Stimulated activated naive B cell treated with anti-CD40 and anti-IgM and Interleukin-4, amounts not matched to agents 10 μg/mL and 1 μg/mL and 100 μg/mL, for 72 hours (primary cell): ENCODE results near the gene SMIM22.

Experiments used
- ATAC-seq, 2 donors: fragments of 150-1000 bp; cut with Tn5 transposase; replicated peaks; 2 replicates each; pipeline ENCODE4 v1.10.0; 2021; ENCODE audit warnings: moderate library complexity in 1 of 2
- DNase-seq: peaks from one replicate; pipeline ENCODE4 v3.0.0; 2021
- H3K27ac Mint-ChIP-seq: one replicate; pipeline ENCODE4 v1.8.0; 2022; ENCODE audit warnings: mild to moderate bottlenecking, mixed read lengths
- H3K27me3 Mint-ChIP-seq, 2 donors: one replicate each; pipeline ENCODE4 v1.8.0; 2022; ENCODE audit warnings: mixed read lengths in 2 of 2
- H3K36me3 Mint-ChIP-seq, 2 donors: one replicate each; pipeline ENCODE4 v1.8.0; 2022; ENCODE audit warnings: mixed read lengths in 2 of 2, mild to moderate bottlenecking in 1 of 2
- H3K4me1 Mint-ChIP-seq, 2 donors: one replicate each; pipeline ENCODE4 v1.8.0; 2022; ENCODE audit warnings: mixed read lengths in 2 of 2, mild to moderate bottlenecking in 1 of 2
- H3K4me3 Mint-ChIP-seq, 2 donors: one replicate each; pipeline ENCODE4 v1.8.0; 2022; ENCODE audit warnings: mild to moderate bottlenecking in 2 of 2, mixed read lengths in 2 of 2, moderate library complexity in 1 of 2
- H3K9me3 Mint-ChIP-seq, 2 donors: one replicate each; pipeline ENCODE4 v1.8.0; 2022; ENCODE audit warnings: mixed read lengths in 2 of 2, mild to moderate bottlenecking in 1 of 2

The SMIM22 gene

GRCh38 chr16:4837733-4838501, 42.7 kb downstream of the SMIM22 start:
- H3K9me3 Mint-ChIP-seq = no peaks in the 10 kb centered on the region
- peaks cover 0 to 28% of the 10 kb centered on the region in 2 donors for H3K4me1 Mint-ChIP-seq
- H3K36me3 Mint-ChIP-seq = peaks cover 42 to 48% of the 10 kb centered on the region in 2 donors
- no peak overlapping the region for H3K4me3 Mint-ChIP-seq
- no peak for ATAC-seq
- no peak for DNase-seq
- H3K27ac Mint-ChIP-seq = peak overlapping the region; percentile 42
- no peaks in the 10 kb centered on the region for H3K27me3 Mint-ChIP-seq

DNA sequence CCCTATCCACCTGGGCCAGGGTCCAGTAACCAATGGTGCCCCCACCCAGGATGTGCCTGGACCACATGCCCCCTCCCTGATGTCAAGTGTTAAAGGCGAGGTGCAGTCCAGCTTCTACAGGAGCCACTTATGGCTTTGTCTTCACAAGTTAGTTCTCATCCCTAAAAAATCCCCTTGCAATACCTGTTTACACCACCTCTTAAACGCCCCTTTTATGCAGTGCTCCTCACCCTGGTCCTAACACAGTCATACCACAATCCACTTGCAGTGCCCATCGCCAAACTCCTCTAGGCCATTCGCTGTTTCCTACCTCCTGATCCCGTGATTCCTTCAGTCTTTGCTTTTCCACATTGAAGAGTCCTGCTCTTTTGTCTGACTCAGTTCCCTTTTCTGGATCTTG, 44.8 kb downstream of the SMIM22 start:
- DNase-seq = no peak
- Mint-ChIP-seq H3K4me1 (peaks cover 0 to 16% of the 10 kb centered on the region in 2 donors), H3K9me3 (no peaks in the 10 kb centered on the region), H3K4me3 (no peak overlapping the region), H3K36me3 (peaks cover 40 to 49% of the 10 kb centered on the region in 2 donors), H3K27me3 (no peaks in the 10 kb centered on the region), H3K27ac (no peak overlapping the region)
- ATAC-seq = no peak

DNA sequence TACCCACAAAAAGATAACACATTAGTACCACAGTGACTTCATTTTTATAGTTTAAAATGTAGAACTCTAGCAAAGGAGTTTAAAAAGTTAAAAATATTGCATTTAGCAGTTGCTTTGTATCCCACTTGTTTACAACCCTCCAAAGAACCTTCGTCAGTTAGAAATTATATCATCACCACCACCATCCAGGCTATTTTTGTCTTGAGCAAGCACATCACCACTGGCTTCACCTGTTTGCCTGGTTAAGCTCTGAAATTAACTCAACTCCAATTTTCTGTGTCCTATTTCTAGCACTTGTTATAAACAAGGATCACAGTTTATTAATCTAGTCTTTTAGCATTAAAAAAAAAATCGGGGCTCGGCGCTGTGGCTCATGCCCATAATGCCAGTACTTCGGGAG, 45.8 kb downstream of the SMIM22 start:
- H3K9me3 Mint-ChIP-seq = no peaks in the 10 kb centered on the region
- peaks cover 5 to 24% of the 10 kb centered on the region in 2 donors for H3K4me1 Mint-ChIP-seq
- ATAC-seq = no peak
- H3K27me3 Mint-ChIP-seq = no peaks in the 10 kb centered on the region
- peaks cover 43 to 55% of the 10 kb centered on the region in 2 donors for H3K36me3 Mint-ChIP-seq
- no peak overlapping the region for H3K4me3 Mint-ChIP-seq
- no peak for DNase-seq
- peak overlapping the region; percentile 47 for H3K27ac Mint-ChIP-seq
